ENCODE data around the gene CLDN2.
"Not testable (repeated sequence)": the region's sequence is repeated elsewhere in the genome, so short reads cannot be mapped to it uniquely, and the experiment has no call there.

Gene CLDN2

GRCh38 chrX:106964290-106964689, 44.1 kb downstream of the CLDN2 start:
- no peak for DNase-seq

- DNase-seq = not testable (repeated sequence)
These were observed 46.3 kb downstream of the CLDN2 start for GRCh38 chrX:106966547-106966946.

GRCh38 chrX:106972896-106973295, 52.7 kb downstream of the CLDN2 start:
- DNase-seq = no peak

- DNase-seq = no peak
These were observed 53.4 kb downstream of the CLDN2 start for GRCh38 chrX:106973433-106974149.

GRCh38 chrX:106976416-106976815, 56.2 kb downstream of the CLDN2 start:
- DNase-seq = no peak
